NCI-H2029 (cell line): ENCODE measurements around the gene CCDC182.
A peak's percentile ranks its signal among the peaks of the same experiment; 100 is the strongest.

ENCODE experiments used
- DNase-seq: peaks from one replicate; lab custom pipeline; 2025; lab: John Stamatoyannopoulos, UW

The CCDC182 gene

DNA sequence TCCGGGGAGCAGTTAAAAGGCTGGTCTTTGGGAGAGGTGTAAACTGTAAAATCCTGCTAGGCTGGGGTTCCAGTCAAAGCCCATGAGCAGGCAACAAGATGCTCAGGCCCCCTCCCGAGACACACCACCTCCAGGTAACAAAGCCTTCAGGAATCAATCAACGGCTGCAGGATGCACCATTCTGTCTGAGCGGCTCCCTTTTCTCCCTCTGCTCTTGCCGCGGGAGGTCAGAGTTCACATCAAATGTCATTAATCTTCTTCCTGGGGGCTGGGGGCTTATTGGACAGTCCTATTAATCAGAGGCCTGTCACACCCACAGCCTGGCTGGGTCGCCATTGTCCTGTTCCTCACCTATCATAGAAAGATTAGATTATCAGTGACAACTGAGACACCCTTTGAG lies 11.9 kb upstream of the CCDC182 start:
- no peak for DNase-seq

- DNase-seq: no peak
Observed at GRCh38 chr17:57755480-57756070, 10.5 kb upstream of the CCDC182 start.

DNA sequence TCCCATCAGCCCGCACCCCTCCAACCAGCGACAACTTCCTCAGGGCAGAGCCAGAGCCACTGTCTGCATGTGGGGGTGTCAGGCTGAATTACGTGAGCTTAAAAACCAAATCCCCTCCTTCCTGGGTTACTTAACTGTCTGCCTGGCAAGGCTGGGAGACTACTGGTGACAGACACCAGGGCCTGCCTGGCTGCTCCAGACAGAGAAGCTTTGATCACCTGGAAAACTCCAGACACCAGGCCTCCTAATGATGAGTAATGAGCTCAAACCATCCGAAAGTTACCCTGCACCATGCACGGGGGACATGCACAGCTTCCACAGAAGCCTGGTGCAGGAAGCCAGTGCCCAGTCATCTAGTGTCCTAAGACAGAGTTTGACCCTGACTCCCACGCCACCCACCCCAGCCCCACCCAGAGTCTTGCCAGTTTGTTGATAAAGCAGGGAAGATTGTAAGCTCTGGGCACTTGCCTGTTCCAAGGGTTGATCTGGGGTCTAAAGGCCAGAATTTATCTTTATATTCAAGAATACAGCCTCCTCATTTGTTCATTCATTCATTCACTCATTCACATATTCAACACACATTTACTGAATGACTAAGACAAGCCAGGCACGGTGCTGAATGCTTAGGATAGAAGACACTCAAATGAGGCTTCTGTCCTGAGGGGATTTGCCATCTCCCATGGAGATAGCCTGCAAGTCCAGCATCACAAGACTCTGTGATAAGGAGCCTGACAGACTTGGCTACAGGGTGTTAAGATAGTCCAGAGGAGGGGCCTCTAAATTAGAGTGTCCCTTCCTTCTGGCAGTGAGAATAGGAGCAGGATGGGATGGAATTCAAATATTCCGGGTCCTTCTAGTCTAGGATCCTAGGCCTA lies 7.2 kb upstream of the CCDC182 start:
- DNase-seq: no peak

DNA sequence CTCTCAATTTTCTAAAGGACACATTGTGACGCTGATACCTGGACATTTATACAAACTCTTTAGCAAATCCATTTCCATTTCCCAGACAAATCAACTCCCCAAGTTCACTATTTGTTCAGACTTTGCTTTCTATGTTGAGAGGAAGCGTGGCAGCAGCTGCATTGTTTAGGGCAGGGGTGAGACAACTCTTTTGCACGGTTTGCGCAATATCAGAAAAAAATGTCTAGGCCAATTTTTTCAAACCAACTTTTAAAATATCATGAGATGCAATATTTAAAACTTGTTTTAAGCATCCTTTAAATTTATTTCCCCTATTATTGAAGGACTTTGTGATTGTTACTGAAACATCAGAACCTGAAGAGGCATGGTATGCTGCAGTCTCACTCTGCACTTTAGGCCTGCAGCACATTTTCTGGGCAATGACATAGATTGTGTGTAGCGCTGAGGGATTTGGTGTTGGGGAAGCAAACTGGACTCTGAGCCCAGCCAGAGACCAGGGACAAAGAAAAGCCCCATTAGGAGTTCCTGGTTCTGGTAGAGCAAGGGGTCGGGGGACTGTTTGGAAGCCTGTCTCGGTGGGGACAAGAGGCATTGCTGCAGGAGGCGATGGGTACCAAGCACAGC lies 6.4 kb upstream of the CCDC182 start:
- no peak for DNase-seq

DNA sequence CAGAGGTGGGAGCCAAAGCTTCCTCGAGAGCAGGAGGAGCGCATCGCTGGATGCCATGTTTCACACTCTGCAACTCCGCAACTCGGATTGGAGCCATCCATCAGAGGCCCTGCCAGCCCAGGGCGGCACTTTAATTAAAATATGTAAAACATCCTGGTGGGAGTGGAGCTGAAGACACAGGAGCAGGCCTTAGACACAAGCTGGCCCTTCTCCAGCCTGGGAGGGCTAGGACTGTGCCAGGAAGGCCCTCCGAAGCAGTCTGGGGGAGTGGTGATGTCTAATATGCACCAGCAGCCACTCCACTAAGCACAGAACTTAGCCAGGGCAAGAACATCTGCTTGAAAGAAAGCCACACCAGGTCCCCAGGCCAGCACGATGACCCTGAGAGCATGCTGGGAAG lies 5.8 kb upstream of the CCDC182 start:
- DNase-seq: no peak

DNA sequence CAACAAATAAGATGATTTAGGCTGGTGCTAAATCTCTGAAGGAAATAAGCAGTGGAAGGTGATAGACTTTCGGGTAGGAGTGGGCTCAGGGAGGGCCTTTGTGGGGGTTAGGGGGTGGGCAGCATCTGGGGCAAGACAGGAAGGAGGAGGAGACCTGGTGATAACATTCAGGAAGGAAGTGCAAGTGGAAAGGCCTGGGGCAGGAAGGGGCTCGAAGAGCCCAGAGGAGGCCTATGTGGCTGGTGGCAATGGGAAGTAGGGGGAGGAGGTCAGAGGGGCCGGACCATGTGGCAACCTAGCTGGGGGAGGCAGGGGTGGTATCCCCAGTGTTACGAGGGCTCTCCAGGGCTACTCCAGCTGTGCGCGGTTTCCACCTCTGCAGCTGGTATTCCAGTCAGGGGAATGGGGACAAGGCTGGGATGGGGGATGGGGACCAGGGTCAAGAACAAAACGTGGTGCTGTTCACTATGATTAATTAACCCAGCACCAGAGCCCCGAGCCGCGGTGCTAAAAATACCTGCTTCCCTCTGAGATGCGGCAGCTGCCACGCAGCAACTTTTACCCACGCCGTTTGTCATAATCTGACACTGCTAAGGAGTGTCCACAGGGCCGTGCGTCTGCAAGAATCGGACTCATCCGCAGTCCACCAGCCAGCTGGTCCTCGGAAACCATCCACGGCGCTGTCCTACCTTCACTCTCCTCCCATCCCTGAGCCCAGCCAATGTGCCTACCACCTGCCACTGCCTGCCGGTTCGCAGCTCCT lies 5.2 kb upstream of the CCDC182 start:
- DNase-seq: no peak

- DNase-seq: no peak
Observed at GRCh38 chr17:57749701-57750100, 4.6 kb upstream of the CCDC182 start.

- peak; percentile 47 for DNase-seq
Observed at GRCh38 chr17:57747221-57748017, 2.3 kb upstream of the CCDC182 start.

DNA sequence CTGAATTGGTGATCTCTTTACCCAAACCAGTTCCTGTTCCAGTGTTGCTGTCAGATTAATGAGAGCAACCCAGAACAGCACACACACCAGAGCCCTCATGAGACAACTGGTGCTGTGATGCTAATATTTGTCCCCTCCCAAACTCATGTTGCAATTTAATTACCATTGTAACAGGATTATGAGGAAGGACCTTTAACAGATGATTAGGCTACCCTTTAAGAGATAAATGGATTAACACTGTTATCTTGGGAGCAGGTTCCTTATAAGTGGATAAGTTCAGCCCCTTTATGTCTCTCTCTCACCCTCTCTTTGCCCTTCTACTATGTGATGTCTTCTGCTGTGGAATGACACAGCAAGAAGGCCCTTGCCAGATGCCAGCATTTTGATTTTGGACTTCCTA lies 1.1 kb upstream of the CCDC182 start:
- no peak for DNase-seq

- DNase-seq: no peak
Observed at GRCh38 chr17:57744195-57745170, 616 bp downstream of the CCDC182 start.

- no peak for DNase-seq
Observed at GRCh38 chr17:57740235-57740528, 4.9 kb downstream of the CCDC182 start.

- peak; percentile 9 for DNase-seq
Observed at GRCh38 chr17:57739402-57740234, 5.5 kb downstream of the CCDC182 start.

DNA sequence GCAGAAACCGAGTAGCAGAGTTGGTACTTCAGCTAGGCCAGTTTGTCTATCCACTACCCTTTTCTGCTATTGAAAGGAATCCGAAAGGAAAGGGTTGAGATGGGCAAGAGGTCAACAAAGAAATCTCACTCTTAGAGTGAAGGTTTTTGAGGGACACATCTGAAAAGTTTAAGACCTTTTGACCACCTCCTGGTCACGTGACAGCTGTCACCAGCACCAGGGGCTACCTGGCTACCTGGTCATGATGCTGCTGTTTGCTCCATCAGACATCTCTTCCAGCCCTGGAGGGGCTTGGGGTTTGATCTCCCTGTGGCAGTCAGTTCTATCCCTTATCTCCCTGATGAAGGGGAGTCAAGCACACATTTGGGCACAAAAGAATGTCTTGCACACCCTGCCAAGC lies 7.6 kb downstream of the CCDC182 start:
- DNase-seq: no peak

DNA sequence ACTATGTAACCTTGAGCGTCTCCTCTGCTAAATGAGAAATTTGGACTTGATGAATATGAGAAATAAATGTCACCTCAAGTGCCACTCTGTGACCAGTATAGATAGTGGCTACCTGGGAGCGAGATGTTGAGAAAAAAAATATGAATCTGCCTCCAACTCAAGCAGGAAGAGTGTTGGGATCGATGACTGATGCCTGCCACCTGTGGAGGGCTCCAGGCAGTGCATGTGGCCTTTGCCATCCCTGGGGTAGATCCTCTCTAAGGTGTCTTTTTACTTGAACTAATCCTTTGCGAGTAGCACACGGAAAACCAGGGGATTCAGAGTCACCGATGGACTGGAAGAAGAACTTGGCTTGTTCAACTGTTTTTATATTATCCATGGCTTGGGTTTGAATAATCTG lies 9.4 kb downstream of the CCDC182 start:
- DNase-seq: peak; percentile 15

GRCh38 chr17:57735230-57735629 lies 9.9 kb downstream of the CCDC182 start:
- no peak for DNase-seq

- DNase-seq: no peak
Observed at GRCh38 chr17:57733085-57733484, 12.0 kb downstream of the CCDC182 start.

- peak; percentile 32 for DNase-seq
Observed at GRCh38 chr17:57732062-57732461, 13.0 kb downstream of the CCDC182 start.

GRCh38 chr17:57730026-57730701 lies 14.9 kb downstream of the CCDC182 start:
- DNase-seq: no peak

DNA sequence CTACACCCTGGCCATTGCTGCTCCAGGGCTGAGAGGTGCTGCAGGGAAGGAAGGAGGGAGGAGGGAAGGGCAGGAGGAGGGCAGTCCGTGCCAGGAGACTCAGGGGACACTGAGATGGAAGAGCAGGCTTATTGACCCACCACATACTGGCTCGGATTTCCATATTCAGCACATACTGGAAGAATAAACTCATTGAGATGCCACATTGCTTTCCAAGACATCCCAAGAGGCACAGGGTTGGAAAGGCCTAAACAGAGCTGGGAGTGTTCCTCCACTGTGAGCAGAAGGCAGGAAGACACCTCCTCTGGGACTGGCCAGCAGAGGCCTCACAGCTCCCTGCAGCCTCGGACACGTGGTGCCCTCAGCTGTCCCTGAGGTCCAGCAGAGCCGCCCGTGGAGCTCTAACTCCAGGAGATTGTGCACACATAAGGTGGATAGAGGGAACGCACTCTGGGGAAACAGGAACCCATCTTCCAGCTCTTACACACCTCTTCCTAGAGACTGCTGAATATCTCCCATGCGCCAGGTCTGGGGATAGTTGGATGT lies 17.4 kb downstream of the CCDC182 start:
- no peak for DNase-seq
